Tongue (tissue), 2 donors: Measurements from ENCODE around the gene CDK5RAP1. TPM values are rescaled to one million over a fixed set of nuclear protein-coding genes. Genes with fewer than 3 reads are reported as not detected.

Experiments
- DNase-seq: peaks from one replicate; pipeline ENCODE4 v3.0.0-alpha.2; 2015
- total RNA-seq: library from RNA; depleted of rRNA; stranded (reverse); fragments of >200 nt; gene quantifications from one replicate; pipeline ENCODE4 v1.2.3, GENCODE V29; 2014

Gene CDK5RAP1
- total RNA-seq, 1 donor from 2014 or later: 24.3 TPM

DNA sequence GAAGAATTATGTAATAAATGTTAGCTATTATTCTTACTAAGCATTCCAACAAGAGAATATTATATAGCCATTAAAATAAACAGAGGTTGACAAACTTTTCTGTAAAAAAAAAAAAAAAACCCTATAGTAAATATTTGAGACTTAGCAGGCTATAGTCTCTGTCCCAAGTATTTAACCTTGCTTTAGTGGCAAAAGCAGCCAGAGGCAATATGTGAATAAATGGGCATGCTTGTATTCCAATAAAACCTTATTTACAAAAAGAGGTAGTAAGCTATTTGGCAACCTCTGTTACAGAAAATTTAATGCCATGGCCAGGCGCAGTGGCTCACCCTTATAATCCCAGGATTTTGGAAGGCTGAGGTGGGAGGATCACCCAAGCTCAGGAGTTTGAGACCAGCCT is 14.6 kb downstream of the CDK5RAP1 start:
- no peak for DNase-seq

DNA sequence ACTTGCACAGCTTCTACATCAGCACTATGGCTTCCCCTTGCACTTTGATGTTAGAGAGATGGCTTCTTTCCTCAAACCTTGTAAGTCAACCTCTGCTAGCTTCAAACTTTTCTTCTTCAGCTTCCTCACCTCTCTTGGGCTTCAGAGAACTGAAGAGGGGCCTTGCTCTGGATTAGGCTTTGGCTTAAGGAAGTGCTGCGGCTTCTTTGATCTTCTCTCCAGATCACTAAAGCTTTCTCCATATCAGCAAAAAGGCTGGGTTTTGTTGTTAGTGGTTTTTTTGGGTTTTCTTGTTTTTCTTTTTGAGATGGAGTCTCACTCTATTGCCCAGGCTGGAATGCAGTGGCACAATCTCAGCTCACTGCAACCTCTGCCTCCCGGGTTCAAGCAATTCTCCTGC is 24.0 kb downstream of the CDK5RAP1 start:
- no peak for DNase-seq

DNA sequence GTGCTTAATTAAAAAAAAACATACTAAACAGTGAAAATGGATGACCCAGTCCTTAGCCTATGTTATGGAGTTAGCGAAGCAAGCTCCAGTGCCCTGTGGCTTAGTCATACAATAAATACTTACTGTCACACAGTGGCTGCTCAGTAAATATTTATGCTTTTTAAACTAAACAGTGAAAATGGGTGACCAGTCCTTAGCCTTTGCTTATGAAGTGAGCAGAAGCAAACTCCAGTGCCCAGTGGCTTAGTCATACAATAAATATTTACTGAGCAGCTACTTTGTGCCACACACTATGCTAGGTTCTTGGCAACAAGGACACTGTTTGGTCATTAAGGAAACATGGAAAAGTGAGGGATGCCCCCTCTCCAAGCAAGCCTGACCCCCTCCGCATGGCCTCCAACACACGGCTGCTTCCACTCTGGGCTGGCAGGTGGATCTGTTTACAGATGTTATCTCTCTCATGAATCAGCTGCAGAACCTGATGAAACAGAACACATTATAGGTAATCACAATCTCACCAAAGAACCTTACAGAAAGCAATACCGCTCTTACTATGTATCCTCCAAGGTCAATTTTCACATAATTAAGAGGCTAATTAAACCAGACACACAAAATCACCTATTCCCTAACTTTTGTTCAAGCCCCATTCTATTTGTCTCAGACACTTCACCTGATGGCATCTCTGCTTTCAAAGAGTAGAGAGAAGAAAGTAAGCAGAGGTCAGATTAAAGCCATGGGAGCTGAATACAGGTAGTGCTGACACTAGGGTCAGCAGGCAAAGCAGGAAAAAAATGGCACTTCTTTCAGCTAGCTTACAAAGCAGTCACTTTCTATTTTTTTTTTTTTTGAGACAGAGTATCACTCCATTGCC is 27.3 kb downstream of the CDK5RAP1 start:
- no peak for DNase-seq

DNA sequence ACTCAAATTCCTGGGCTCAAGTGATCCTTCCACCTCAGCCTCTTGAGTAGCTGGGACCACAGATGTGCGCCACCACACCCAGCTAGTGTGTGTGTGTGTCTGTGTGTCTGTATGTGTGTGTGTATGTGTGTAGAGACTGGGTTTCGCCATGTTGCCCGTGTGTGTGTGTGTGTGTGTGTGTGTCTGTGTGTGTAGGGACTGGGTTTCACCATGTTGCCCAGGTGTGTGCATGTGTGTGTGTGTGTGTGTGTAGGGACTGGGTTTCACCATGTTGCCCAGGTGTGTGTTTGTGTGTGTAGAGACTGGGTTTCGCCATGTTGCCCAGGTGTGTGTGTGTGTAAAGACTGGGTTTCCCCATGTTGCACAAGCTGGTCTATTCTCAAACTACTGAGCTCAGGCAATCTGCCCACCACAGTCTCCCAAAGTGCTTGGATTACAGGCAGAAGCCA is 28.3 kb downstream of the CDK5RAP1 start:
- no peak for DNase-seq

DNA sequence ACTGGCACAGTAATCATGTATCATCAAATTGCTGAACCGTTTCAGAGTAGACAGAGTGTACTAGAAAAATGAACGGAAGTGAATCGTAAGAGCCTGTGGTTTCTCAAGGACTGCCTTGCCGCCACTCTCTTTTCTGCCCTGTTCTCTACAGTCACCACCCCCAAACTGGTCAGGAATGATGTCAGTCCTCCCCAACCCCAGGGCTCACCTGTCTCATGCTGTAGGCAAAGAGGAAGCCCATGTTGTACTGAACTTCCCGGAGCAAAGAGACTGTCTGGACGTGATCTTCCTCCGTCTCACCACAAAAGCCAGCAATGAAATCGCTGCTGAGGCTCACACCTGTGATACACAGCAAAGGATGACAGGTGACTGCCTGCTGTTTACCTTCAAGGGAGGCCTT is 31.0 kb downstream of the CDK5RAP1 start:
- DNase-seq: no peak

DNA sequence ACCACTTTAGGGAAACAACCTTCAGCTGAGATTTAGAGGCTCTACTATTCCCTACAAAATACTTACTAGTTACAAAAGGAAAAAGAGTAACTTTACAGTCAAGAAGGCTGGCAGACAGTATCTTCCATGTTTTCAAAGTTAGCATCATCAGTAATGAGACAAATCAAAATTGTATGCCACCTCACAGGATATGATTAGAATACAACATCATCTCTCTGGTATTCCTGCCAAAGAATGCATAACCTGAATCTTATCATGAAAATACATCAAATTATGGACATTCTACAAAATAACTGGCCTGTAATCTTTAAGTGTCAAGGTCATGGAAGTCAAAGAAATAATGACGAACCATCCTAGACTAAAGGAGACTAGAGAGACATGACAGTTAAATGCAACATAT is 38.4 kb downstream of the CDK5RAP1 start:
- no peak for DNase-seq

DNA sequence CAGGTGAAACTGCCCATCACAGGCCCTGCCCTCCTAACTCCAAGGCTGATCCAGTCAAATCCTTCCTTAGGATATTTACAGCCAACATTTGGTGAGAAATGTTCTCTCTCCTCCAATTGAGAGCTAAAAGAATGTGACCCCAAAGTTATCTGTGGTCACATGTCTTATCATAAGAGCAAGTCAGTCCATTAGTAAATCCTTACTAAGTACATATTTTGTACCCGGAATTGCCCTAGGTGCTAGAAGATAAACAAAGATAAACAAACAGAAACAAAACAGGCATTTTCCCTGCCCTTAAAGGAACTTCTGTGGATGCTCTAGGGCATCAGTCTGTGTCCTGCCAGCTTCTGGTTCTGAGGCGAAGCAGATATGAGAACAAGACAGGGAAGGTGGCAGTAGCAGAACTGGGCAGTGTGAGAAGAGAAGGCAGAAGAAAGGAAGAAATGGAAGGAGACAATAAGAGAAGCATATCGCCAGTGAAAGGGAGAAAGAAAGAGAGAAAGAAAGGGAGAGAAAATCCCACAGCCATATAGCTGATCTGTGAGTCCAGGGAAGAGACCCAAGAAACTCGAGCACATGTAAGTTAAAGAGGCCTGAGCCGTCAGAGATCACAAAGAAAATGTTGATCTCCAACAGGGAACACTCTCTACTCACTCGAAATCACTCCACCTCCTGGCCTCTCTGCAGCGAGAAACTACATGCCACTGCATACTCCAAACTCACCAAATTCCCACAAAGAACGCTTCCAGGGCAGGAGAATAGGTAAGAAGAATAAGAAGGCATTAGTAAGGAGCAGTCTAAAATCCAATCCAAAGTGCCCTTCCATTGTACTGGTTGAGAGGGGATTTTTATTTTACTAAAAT is 41.7 kb downstream of the CDK5RAP1 start:
- DNase-seq: no peak

DNA sequence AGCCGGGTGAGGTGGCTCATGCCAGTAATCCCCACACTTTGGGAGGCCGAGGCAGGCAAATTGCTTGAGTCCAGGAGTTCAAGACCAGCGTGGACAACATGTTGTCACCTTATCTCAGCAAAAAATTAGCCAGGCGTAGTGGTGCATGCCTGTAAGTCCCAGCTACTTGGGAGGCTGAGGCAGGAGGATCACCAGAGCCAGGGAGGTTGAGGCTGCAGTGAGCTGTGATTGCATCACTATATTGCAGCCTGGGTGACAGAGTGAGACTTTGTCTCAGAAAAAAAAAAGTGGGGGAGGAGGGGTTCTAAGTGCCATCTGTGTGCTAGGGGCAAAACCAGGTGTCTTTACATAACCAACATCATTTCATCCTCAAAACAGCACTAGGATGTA is 48.3 kb downstream of the CDK5RAP1 start:
- DNase-seq: no peak

DNA sequence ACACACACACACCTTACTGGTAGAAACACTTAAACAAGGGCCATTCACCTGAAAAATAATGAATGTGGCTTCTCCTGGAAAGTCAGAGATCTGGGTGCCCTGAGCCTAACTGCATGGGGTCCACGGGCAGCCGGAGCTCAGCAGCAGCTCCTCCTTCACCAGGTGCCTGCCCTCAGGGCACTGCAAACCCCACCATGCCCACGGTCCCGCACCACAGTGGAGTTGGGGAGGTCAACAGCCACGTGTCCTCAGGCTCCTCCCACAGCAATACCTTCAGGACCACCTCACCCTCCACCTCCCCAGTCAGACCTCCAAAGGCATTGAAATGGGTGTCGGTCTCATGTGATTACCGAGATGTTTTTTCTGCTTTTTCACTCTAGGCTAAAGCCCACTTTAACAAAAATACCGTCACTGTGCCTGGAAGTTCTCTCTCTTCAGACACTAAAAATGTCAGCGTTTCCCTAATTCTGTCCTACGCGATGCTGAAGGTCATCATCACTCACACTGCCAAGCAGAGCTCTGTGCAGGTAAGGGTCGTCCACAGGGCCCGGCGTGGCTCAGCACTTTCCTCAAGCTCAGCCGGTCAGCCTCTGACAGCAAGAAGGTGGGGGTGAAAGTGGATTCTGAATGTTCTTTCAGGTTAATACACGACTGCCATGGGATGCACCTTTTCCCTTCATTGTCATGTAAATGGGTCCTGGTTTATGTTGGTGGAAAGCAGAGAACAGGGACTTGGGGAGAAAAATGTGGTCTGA is 48.9 kb downstream of the CDK5RAP1 start:
- DNase-seq: no peak

DNA sequence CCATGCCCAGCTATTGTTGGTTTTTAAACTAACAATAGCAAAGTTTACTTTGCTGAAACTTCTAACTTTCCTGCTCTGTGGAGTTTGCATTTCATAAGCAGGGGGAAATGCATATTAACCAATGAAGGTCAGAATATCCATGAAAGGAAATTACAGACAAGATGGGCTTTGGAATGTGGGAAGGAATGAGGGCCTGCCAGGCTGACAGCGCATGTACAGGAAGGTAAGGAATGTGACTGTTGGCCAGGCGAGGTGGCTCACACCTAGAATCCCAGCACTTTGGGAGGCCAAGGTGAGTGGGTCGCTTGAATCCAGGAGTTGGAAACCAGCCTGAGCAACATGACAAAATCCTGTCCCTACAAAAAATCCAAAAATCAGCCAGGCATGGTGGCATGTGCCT is 49.6 kb downstream of the CDK5RAP1 start:
- no peak for DNase-seq

DNA sequence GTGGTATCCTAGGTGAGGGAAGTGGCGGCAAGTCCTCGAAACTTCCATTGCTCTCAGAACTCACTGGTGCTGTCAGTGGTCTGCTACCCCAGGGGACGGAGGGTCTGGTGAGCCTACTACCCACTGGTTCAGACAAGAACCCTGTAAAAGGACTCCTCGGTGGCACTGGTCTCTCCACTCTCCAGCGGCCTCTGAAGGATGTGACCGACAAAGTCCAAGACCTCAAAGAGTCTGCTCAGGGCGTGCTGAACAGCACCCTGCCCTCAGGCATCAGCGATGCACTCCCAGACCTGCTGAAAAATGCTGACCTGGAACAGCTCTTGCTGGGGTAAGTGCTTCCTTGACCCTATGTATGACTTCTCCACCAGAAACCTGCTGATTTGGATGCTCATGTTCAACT is 51.8 kb downstream of the CDK5RAP1 start:
- DNase-seq: no peak

DNA sequence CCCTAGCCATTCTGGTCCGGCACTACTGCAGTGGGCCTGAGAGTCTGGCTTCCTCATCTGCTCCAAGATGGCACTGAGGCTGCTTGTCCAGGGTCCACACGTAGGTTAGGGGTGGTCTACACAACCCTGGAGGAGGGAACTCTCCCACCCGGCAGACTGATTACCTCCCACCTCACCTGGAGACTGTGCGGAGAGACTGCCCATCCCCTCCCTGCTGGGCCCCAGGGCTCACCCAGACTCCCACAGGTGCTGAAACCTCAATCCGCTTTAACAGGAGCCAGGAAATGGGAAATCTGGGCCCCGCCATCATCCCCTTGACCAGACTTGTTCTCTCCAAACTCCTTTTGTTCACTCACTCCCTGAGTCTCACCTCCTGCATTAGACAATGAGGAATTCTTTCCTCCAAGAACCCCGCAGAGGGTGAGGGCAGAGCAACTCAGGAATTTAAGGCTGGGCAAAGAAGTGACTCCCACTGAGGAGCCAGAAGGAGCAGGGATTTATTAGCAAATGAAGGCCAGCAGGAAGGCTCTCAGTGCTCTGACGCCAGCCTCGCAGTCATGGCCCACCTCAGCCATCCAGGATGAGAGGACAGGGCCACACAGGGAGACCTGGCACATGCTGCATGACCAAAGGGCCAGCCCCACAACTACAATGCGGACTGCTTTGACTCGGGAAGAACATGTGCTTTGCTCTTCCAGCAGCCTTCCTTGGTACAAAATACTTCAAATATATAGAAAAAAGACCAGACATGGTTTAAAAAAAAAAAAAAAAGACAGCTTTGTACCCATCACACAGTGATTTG is 53.0 kb downstream of the CDK5RAP1 start:
- DNase-seq: no peak

DNA sequence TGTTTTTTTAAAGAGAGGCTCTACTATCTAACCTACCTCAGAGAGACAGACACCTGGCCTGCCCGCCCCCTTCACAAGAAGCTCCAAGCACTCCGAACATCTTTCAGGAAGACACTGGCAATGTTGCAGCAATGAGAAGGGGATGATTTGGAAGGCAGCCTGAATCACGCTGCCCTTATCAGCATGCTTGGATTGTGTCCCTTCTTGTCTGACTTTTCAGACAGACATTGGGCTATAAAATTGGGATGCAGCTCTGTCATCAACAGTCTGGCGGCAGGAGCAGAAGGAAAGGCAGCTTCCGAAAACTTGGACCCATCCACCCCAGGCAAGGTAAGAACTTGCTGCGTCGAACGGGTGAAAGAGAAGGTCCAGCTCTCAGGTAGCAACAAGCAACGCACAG is 56.0 kb downstream of the CDK5RAP1 start:
- no peak for DNase-seq

DNA sequence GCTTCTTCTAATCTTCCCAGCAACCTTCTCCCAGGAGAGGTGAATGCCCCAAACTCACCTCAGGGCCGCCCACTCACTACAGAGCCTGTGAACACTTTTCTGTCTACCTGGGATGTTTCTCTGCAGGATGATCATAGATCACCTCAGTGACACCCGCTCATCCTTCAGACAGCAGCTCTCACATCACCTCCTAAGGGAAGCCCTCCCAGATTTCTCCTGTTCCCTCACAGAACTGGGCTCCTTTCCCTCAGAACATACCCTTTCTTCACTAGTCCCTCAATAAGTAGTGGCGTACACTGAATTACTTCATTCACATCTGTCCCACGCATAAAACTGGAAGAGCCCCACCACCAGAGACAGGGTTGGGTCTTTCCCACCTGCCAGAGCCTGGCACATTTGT is 57.8 kb downstream of the CDK5RAP1 start:
- no peak for DNase-seq

DNA sequence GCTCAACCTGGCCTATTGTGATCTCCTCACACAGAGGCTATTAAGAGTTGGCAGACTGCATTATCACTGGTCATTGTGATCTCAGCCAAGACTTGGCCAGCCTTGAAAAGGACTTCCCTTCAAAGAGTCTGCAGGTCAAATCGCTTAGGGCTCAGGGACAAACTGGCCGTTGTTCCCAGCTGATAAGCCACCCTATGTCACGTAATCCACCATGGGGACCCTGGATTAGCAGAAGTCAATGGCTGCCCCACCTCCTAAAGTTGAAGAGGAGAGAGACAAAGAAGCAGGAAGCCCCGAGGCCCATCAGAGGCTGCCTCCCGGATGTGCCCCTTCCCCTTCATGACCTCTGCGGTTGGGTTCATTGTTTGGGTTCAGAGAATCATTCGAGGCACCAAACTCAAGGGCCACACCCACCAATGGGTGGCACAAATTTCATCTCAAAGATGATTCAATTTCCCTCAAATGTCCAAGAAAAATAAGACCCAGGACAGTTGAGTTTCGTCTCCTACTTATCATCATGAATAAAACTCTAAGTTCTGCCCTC is 61.7 kb downstream of the CDK5RAP1 start:
- no peak for DNase-seq

DNA sequence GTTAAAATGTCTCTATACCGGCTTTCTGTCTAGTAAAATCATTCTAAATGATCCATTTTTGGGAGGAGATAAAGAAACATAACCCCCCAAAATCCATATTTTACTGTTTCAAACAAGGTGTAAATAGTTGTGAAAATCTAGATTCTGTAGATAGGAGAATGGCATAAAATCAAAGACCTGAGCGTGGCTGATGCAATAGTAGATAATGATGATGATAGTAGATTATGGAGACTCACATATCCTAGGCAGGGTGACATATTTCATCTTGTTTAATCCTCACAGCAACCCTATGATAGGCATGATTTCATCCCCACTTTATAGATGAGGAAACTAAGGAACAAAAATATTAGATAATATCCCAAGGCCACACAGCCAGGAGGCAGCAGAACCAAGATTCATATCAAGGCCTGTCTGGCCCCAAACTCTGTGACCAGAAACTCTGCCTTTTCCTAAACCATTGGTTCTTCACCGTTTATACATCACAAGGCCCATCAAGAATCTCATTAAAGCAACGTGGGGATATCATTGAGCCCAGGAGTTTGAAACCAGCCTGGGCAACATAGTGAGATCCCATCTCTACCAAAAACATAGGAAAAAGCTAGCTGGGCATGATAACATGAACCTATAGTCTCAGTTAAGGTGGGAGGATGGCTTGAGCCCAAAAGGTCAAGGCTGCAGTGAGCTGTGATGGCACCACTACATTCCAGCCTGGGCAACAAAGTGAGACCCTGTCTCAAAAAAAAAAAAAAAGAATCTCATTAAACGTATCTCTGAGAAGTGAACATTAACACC is 62.7 kb downstream of the CDK5RAP1 start:
- DNase-seq: no peak

DNA sequence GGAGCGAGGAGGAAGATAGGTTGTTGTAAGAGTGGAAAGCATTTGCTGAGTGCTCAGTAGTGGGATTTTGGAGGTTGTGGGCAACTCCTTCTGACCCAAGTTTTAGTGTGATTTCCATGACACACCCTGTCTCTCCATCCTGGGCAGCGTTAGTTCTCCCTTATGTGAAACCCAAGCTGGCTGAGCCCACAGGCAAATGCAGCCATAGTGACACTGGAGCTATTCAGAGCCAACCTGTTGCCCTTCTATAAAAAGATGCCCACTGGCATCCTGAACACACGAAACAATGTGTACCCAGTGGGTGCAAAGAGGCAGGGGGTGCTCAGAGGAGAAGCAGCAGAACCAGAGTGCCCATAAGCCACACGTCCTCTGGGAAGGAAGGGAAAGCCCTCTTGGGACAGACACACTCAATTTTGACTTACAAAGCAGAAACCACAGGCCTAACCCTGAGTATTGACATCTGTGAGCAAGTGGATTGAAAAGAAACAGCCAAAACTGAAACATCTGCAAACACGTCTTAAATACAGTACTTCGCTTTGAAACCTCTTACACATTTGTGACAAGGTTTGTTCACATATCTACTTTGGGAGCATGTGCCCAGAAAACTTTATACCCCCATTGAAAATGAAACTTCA is 63.7 kb downstream of the CDK5RAP1 start:
- DNase-seq: no peak

DNA sequence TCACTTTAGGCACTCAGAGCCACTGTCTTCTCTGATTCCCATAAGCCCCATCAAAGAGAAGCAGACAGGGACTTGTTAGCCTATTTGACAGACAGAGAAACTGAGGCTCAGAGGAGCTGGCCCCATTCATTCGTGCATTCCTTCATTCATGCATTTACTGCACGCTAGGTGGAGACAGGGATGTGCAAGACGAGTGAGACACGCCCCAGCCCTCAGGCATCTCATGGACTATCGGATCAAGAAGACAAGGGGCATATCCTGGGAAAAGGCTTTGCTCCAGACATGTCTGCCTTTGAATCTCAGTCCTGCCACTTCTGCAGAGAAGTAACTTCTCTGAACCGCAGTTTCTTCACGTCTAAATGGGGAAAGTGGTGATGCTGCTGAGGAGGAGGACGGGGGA is 64.2 kb downstream of the CDK5RAP1 start:
- no peak for DNase-seq

DNA sequence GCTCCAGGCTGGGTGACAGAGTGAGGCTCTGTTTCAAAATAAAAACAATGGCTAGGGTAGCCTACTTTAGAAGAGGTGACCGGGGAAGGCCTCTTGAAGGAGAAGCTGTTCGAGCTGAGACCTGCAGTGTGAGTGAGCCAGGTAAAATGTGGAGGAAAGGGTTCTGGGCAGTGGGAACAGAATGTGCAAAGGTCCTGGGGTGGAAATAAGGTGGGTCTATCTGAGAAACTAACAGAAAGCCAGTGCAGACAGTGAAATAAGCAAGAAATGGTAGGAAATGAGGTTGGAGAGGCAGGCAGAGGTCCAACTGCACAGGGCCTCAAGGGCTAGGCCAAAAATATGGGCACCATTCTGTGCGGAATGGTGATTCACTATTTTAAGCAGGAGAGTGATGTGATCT is 64.9 kb downstream of the CDK5RAP1 start:
- DNase-seq: no peak

DNA sequence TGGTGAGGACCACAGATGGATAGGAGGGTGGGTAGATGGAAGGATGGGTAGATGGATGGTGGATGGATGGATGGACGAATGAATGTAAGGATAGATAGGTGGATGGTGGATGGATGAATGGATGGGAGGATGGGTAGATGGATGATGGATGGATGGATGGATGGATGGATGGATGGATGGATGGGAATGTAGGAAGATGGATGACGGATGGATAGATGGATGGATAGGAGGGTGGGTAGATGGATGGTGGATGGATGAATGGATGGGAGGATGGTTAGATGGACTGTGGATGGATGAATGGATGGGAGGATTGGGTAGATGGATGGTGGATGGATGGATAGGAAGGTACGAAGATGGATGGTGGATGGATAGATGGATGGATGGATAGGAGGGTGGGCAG is 67.2 kb downstream of the CDK5RAP1 start:
- no peak for DNase-seq
